ENCODE measurements around the gene FAM124B.
A peak's percentile ranks its signal among the peaks of the same experiment; 100 is the strongest.
"Not testable (repeated sequence)": the region's sequence is repeated elsewhere in the genome, so short reads cannot be mapped to it uniquely, and the experiment has no call there.

Gene FAM124B

DNA sequence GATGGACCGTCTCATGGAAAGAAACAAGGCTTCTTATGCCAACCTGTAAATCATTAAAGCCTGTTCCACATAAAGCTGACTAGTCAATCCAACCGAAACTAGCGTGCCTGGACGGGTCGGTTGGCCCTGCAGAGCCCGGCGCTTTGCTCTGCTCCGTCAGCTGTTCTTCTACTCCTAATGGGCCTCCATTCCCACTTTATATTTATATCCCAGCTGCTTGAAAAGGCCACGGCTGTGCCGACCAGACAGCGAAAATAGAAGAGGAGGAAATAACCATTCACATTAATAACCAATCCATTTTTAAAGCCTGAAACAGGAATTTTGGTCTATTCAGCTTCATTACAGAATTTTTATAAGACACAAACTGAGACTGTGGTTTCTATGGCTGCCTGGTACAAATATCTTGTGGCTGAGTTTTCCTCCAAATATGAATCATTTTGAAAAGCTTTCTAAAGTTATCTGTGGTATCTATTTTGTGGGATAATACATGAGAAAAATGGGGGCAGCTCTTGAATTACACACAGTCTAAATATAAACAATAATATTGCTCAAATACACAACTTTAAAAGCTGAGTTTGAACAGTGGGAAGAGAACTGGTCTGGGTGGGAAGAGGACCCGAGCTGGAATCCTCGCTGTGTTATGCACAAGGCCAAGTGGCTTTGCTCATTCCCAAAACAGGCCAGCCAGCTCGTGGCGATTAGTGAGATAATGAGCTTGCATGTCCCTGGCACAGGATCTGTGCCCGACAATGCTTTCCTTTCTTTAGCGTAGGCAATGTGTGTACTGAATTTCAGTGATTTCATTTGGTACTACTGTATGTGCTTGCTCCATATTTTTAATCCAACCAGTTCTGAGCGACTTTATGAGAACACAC, 10.5 kb upstream of the FAM124B start:
- DNase-seq (ENCODE audit: low spot score) = peak; percentile 80

GRCh38 chr2:224410946-224411561, 9.1 kb upstream of the FAM124B start:
- DNase-seq (ENCODE audit: low spot score) = peak; percentile 46

DNA sequence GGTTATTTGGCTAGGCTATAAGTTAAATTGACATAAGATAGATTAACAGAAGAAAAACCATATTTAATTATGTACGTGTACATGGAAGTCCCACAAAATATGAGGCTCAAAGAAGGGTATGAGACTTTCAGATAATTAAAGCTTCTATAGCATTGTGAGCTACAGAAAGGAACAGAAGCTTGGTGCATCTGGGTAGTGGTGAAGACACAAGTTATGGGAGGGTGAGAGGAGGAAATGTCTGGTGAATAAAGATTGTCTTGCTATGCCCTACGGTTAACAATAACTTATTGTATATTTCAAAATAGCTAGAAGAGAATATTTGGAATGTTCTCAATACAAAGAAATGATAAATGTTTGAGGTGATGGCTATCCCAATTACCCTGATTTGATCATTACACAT, 6.8 kb upstream of the FAM124B start:
- DNase-seq (ENCODE audit: low spot score) = no peak

DNA sequence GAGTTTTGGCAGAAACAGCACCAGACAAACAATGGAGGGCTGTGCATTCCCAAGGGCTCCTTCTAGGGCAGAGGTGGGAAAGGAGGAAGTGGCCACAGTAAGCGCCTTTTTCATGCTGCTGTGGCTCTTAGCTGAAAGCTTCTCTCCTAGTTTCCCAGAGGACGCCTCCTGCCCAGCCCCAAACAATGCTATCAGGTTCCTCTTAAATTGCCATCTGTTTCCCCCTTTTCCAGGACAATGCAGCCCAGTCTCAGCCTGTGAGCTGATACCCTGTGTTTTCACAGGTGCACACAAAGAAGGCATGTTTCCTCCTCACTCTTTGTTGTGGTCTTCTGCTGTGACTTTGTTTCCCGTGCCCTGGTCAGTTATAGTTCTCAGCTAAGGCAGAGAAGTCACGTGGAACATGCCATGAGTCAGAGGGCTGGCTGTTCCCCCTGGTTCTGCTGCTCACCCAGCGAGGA, 5.4 kb upstream of the FAM124B start:
- DNase-seq (ENCODE audit: low spot score) = no peak

GRCh38 chr2:224405841-224406370, 4.0 kb upstream of the FAM124B start:
- no peak for DNase-seq (ENCODE audit: low spot score)

- DNase-seq (ENCODE audit: low spot score) = no peak
Measured at GRCh38 chr2:224405412-224405811, 3.5 kb upstream of the FAM124B start.

GRCh38 chr2:224404796-224405195, 2.9 kb upstream of the FAM124B start:
- DNase-seq (ENCODE audit: low spot score) = no peak

DNA sequence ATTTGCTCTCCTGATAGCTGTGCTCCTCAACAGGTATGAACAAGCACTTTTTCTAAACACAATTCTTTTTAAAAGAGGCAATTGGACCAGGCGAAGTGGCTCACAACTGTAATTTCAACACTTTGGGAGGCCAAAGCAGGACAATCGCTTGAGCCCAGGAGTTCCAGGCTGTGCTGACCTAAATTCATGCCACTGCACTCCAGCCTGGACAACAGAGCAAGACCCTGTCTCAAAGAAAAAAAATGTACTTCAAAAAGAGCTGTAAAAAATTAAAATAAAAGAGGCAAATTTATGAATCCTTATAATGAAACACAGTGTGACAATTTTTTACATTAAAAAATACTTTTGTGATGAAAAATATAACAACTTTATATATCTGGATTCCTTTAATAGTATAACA, 1.8 kb upstream of the FAM124B start:
- DNase-seq (ENCODE audit: low spot score) = no peak

DNA sequence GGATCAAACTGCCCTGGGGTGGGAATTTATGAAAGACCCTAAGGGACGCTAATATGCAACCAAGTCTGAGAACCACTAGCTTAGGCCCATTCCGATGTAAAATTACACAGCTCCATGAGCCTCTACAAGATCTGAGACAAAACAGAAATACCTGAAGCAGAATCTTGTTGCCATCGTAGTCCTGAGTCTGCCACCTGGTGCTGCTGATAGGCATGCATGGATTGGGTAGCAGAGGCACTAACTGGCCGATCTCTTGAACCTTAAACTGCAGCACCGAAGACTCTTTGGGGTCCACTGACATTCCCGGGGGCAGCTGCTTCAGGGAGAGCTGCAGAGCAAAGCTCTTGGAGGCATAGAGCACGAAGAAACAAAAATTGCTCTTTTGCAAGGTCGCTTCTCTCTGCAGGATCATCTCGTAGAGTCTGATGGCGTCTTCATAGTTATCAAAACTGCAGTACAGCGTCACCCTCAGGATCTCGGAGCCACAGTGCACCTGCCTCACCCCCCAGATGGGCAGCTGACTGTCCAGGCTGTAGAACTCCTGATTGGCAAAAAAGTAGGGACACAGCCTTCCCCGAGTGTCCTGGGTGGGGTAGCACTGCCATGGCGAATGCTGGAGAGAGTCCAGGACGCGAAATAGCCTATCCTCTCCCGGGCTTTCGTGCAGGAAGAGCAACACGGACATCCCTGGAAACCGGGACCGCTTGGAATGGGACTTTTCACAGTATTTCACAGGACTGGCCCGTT, 848 bp downstream of the FAM124B start:
- DNase-seq (ENCODE audit: low spot score) = no peak

DNA sequence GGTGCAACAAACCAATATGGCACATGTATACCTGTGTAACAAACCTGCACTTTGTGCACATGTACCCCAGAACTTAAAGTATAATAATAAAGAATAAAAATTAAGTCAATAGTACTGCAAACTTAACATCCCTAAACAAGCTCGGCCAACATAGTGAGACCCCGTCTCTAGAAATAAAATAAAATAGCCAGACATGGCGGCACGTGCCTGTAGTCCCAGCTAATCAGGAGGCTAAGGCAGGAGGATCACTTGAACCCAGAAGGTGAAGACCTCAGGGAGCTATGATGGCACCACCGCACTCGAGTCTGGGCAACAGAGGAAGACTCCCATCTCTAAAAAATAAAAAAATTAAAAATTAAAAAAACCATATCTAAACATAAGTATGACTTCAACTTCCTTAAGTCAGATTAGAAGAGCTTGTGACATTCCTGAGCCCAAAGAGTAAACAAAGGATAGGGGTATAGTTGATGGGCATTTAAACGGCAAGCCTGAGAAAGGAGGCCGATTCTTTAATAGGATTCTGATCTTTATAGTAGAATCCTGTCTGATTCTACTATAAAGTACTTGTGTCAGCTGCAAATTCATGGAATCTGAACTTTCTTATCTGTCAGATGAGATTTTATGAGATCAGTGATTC, 1.6 kb downstream of the FAM124B start:
- DNase-seq (ENCODE audit: low spot score) = no peak

GRCh38 chr2:224398289-224398688, 3.6 kb downstream of the FAM124B start:
- DNase-seq (ENCODE audit: low spot score) = no peak

GRCh38 chr2:224397100-224397499, 4.8 kb downstream of the FAM124B start:
- DNase-seq (ENCODE audit: low spot score) = not testable (repeated sequence)

- no peak for DNase-seq (ENCODE audit: low spot score)
Measured at GRCh38 chr2:224395620-224396390, 6.1 kb downstream of the FAM124B start.

GRCh38 chr2:224393157-224393872, 8.6 kb downstream of the FAM124B start:
- no peak for DNase-seq (ENCODE audit: low spot score)

- no peak for DNase-seq (ENCODE audit: low spot score)
Measured at GRCh38 chr2:224392545-224392944, 9.4 kb downstream of the FAM124B start.

- no peak for DNase-seq (ENCODE audit: low spot score)
Measured at GRCh38 chr2:224389317-224389716, 12.6 kb downstream of the FAM124B start.

DNA sequence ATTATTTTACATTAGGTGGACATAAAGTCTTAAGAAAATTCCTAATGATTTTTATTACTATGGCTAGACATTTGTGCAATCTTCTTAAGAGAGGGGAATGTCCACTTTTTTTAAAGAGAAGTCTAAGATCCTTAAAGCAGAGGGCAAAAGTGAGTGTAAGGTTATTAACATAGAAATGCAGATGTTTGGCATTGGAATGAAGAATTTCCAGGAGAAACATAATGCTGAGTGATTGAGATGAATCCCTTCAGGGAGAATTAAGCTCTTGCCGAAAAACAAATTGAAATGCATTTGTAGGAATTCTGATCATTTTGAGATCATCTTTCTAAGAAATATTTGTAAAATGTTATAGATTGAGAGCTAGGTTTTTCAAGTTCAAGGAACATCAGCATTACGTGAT, 15.0 kb downstream of the FAM124B start:
- DNase-seq (ENCODE audit: low spot score) = no peak

DNA sequence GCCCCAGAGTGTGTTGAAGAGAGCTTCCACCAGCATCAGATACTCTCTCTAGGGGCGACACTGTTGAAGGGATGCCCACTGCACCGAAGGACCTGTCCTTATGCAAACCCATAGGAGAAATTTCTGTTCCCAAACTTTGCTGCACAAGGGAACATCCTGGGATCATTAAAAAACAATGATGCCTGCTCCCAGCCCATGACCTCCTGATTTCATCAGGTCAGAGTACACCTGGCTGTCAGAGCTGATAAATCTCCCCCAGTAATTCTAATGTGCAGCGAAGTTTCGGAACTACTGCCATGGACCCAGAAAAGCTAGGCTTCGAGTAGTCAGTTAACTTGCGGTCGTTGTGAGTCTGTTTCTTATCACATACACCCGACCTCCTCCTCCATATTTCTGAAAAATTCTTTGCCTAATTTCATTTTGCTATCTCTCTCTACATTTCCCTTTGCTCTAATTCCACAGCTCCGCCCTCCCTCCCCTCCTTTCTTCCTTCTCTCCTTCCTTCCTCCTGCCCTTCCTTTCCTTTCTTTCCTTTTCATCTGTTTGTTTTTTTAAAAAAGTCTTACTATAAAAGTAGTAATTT, 18.8 kb downstream of the FAM124B start:
- no peak for DNase-seq (ENCODE audit: low spot score)

DNA sequence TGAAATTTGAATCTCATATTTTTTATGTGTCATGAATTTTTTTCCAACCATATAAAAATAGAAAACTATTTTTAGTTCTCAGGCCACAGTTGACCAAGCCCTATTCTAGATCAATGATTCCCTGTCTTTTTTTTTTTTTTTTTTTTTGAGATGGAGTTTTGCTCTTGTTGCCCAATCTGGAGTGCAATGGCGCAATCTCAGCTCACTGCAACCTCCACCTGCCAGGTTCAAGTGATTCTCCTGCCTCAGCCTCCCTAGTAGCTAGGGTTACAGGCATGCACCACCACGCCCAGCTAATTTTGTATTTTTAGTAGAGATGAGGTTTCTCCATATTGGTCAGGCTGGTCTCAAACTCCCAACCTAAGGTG, 19.6 kb downstream of the FAM124B start:
- DNase-seq (ENCODE audit: low spot score) = not testable (repeated sequence)

Data from AG08395 (cell line).